Myocyte (in vitro differentiated cells): ENCODE data around the gene MYCL. TPM values are rescaled to one million over a fixed set of nuclear protein-coding genes. Genes with fewer than 3 reads are reported as not detected.
A peak's percentile ranks its signal among the peaks of the same experiment; 100 is the strongest.

Source experiments
- DNase-seq: peaks from one replicate; pipeline ENCODE4 v3.0.0-alpha.2; 2012; ENCODE audit warnings: low read depth
- total RNA-seq: library from RNA; depleted of rRNA; stranded (reverse); fragments of >200 nt; gene quantifications from 2 replicates; pipeline ENCODE4 v1.2.3, GENCODE V29; 2014

The MYCL gene
- total RNA-seq, 1 donor from 2014 or later, result 77.9 TPM

GRCh38 chr1:39857126-39857878, 44.4 kb downstream of the MYCL start:
- DNase-seq, result peak; percentile 60

- no peak for DNase-seq
Measured at GRCh38 chr1:39854738-39855137, 47.0 kb downstream of the MYCL start.

- no peak for DNase-seq
Measured at GRCh38 chr1:39854314-39854713, 47.4 kb downstream of the MYCL start.

GRCh38 chr1:39852876-39853275, 48.8 kb downstream of the MYCL start:
- no peak for DNase-seq

GRCh38 chr1:39852214-39852791, 49.4 kb downstream of the MYCL start:
- no peak for DNase-seq

- no peak for DNase-seq
Measured at GRCh38 chr1:39850606-39851216, 51.0 kb downstream of the MYCL start.

GRCh38 chr1:39849203-39849602, 52.5 kb downstream of the MYCL start:
- no peak for DNase-seq

- no peak for DNase-seq
Measured at GRCh38 chr1:39847940-39848339, 53.8 kb downstream of the MYCL start.

- DNase-seq, result no peak
Measured at GRCh38 chr1:39846796-39847195, 54.9 kb downstream of the MYCL start.

GRCh38 chr1:39845569-39846566, 55.8 kb downstream of the MYCL start:
- DNase-seq, result peak; percentile 100

Other genes with a start within 250 kb of the MYCL start
- 2.3 and 4.8 TPM in 2 replicates for gene NT5C1A, start 229.8 kb downstream of the MYCL start, total RNA-seq
- gene HPCAL4, start 210.5 kb downstream of the MYCL start, total RNA-seq, result 0.35 and 0.78 TPM in 2 replicates
- 29.8 and 31.9 TPM in 2 replicates for gene PPIE, start 163.0 kb downstream of the MYCL start, total RNA-seq
- 0.16 and 0.88 TPM in 2 replicates for gene OXCT2, start 130.6 kb downstream of the MYCL start, total RNA-seq
- 4.1 and 5.0 TPM in 2 replicates for gene BMP8B, start 113.1 kb downstream of the MYCL start, total RNA-seq
- gene TRIT1, start 18.4 kb downstream of the MYCL start, total RNA-seq, result 30.0 and 51.9 TPM in 2 replicates
- 15.9 and 16.4 TPM in 2 replicates for gene MFSD2A, start 53.2 kb upstream of the MYCL start, total RNA-seq
- gene CAP1, start 138.8 kb upstream of the MYCL start, total RNA-seq, result 121 and 122 TPM in 2 replicates
- 42.0 and 46.4 TPM in 2 replicates for gene PPT1, start 195.3 kb upstream of the MYCL start, total RNA-seq